Stimulated activated CD4-positive, alpha-beta T cell treated with anti-CD3 and anti-CD28 coated beads, Interleukin-1b, Interleukin-23, amount 100 ng/mL, for 48 hours (primary cell): Measurements from ENCODE around the gene RTP1.
"Not testable (repeated sequence)": the region's sequence is repeated elsewhere in the genome, so short reads cannot be mapped to it uniquely, and the experiment has no call there.

Source experiments
- DNase-seq: peaks from one replicate; pipeline ENCODE4 v3.0.0-alpha.2; 2020

Gene RTP1, protein sequence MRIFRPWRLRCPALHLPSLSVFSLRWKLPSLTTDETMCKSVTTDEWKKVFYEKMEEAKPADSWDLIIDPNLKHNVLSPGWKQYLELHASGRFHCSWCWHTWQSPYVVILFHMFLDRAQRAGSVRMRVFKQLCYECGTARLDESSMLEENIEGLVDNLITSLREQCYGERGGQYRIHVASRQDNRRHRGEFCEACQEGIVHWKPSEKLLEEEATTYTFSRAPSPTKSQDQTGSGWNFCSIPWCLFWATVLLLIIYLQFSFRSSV

GRCh38 chr3:187197335-187197649 lies at the start of gene RTP1:
RTP1 (plus strand) TSS chr3:187197486; CDS start chr3:187197516, 30 bp downstream.
- DNase-seq = no peak

DNA sequence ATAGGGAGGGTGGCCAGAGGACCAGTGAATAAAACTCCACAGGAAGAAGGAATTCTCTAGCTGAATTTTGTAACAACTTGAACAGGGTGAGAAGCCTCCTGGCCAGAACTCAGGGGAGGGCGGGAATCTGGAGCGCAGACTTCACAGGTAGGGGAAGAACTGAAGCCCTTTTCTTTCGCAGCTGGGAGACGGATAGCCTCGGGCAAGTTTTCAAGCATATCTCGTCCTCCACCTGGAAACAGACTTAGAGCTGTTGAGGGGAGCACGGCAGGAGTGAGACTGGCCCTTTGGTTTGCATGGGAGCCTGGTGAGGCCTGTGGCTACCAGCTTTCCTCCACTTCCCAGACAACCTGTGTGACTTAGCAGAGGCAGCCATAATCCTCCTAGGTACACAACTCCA lies 47.1 kb upstream of the RTP1 start:
- no peak for DNase-seq

- DNase-seq = peak; percentile 71
Measured at GRCh38 chr3:187150599-187150998, 46.7 kb upstream of the RTP1 start.

DNA sequence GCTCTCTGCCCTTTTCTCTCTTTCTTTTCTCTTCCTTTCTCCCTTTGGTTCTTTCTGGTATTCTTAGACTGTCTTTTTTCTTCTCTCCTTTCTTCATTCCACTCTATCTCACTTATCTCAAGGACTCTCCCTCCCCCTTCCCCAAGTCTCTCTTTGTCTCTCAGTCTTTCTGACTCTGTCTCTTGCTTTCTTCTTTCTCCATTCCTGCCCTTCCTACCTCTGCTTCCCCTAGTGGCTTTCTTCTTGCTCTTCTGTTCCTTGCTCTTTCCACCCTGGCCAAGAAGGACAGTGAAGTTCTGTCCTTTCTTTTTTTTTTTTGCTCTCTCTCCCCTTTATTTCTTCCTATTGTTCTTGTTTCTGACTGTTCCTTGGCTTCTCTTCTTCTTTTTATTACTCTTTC lies 35.7 kb upstream of the RTP1 start:
- DNase-seq = no peak

DNA sequence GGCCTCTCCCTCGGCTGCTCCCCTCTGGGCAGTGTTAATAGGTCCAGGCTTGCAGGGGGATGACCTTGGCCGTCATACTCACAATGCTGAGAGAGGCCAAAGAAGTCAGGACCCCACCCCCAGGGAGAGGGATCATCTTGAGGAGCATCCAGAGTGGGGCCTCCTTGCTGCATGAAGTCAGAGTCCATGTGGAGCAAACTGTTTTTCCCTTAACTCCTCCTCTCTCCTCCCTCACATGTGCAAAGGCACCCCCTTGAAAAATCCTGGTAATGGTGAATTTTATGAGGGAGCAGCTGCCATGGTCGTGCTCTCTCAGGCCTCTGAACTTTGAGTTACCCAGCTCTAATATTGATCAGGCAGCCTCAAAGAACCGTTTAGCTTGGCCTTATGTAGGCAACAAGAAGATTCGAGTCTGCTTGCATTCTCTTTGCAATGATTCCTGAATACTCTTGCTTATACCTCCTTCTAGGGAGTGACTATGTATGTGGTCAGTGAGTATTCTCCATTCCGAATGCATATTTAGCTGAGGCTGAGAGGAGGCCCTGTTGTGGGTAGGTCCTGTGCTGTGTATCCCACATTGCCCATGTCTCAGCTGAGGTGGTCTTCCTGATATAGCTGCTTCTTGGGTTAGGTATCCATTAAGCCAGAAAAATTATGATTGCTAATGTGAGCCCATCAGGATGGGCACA lies 34.9 kb upstream of the RTP1 start:
- no peak for DNase-seq

GRCh38 chr3:187165144-187165543 lies 32.1 kb upstream of the RTP1 start:
- DNase-seq = peak; percentile 12

DNA sequence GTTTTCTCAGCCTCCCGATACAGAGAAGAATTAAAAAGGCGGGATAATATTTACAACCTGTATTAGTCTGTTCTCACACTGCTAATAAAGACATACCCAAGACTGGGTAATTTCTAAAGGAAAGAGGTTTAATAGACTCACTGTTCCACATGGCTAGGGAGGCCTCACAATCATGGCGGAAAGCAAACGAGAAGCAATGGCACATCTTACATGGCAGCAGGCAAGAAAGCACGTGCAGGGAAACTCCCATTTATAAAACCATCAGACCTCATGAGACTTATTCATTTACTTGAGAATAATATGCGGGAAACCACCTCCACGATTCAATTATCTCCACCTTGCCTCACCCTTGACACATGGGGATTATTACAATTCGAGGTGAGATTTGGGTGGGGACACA lies 30.5 kb upstream of the RTP1 start:
- no peak for DNase-seq

DNA sequence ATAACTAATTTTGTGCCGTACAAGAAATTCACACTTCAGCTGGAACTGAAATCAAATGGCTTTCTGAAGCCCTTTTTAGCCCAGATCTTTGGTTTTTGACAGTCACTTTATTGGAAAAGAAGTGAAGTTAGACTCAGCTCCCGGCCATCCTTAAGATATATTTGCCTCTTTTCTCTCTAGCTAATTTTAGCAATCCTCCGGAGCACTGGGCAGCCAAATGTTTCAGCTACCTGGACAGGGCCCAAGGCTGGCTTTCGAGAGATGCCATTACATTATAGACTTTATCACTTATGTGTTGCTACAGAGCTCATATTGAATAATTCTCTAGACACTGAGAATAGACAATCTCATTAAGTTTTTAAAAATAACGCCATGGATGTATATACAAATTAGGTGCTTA lies 29.5 kb upstream of the RTP1 start:
- no peak for DNase-seq

DNA sequence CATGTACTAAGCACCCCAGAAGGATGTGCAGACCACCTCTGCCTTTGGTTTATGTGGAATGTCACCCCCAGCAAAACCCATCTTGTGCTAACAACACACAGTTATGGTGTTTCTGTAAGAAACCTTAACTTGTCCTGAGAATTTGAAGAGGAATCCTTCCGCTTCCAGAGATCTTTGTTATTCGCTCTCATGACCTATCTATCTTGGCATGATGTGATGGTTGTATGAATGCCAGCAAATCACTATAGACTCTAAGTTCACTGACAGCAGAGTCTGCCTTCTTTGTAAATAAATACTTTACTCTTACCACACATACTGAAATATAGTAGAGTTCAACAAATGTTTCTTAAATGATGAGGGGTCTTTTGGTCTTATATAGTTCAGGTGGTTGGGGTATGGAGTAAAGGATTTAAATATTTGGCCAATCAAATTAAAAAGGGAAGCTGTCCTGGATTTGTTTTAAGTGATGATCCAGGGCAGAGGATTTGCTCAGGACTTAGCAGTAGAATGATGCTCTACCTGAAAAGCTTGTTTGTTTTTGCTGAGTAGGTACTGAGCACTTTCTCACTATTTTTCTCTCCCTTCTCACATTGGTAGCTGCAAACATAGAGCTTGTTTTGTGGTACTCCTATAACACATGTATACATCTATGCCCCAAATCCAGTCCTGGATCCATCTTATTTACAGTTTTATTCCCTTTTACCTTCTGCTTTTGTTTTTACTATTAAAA lies 27.9 kb upstream of the RTP1 start:
- no peak for DNase-seq

DNA sequence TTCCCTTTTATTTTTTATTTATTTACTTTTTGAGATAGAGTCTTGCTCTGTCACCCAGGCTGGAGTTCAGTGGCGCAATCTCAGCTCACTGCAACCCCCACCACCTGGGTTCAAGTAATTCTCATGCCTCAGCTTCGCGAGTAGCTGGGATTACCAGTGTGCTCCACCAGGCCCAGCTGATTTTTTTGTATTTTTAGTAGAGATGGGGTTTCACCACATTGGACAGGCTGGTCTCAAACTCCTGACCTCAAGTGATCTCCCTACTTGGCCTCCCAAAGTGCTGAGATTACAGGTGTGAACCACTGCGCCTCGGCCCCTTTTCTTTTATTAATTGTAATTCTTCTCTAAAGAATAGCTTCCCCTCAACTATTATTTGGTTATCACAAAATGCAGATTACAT lies 26.4 kb upstream of the RTP1 start:
- not testable (repeated sequence) for DNase-seq

DNA sequence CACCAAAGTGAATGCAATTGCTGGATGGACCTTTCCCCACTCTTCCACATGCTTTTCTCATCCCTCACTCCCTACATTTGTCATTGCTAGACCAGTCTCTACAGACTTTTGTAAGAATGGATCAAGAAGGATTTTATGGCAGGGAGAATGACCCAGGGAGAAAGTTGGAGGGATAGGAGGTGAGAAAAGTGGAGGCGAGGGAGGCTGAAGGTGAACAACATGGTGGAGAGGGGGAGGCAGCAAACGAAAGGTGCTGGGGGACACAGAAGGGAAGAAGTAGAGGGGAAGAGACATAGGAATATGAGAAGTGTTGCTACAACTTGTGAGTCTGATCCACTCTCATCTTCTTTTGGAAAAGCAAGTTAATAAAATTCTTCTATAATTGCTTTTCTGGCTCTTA lies 24.4 kb upstream of the RTP1 start:
- DNase-seq = no peak

DNA sequence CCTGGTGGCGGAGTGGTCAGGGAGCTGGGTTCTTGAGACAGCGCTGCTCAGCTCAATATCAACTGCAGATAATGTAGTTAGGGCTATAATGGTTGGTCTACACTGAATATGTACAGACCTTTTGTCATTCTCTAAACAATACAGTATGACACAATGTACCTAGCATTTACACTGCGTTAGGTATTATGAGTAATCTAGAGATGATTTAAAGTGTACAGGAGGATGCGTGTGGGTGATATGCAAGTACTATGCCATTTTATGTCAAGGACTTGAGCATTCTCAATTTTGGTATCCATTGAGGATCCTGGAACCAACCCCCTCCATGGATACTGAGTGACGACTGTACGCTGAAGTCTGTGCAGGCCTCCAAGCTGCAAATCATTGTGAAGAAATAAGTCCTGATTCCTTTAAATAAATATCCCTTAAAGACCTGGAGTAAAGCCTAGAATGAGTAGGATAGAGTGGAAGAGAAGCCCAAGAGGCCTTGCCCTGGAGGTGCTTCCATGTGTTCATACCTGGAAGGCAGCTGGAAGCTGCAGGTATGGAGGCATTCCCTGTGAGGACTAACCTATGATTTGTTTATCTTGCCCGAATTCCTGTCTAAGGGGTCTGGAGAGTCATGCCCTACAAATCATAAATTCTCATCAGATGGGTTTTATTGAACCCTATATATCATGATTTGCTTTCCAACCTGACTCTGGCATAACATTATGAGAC lies 15.7 kb upstream of the RTP1 start:
- DNase-seq = no peak

- no peak for DNase-seq
Measured at GRCh38 chr3:187183210-187183862, 13.9 kb upstream of the RTP1 start.

DNA sequence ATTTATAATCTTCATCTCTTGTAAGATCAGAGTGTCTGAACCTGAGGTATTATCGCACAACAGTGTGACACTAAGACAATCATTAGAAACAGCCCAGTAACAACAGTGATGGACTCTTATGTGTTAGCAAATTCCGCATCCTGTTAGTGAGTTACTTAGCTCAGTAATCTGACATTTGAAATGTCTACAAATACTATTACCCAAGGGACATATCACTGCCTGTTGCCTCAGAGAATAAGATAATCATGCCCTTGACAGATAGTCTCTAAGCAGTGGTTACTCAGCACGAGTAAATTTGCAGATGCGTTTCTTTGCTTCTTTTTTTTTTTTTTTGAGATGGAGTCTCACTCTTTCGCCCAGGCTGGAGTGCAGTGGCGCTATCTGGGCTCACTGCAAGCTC lies 13.4 kb upstream of the RTP1 start:
- DNase-seq = no peak

GRCh38 chr3:187185759-187186158 lies 11.5 kb upstream of the RTP1 start:
- DNase-seq = no peak

DNA sequence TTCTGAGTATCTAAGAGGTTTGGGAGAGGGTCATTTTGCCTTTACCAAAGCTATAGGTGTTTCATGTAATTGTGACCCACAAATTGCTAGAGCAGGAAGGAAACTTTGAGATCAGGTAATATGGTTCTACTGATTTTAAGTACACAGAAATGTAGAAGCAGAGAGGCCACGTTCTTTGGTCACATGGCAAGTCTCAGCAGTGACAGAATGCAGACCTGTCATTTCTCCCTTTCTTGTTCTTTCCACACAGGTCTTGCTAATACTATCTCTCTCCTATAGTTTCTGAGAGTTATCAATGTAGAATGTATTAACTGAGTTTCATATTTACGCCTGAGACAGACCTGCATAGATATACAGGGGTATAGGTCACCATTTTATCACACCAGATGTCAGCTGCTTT lies 10.9 kb upstream of the RTP1 start:
- no peak for DNase-seq

DNA sequence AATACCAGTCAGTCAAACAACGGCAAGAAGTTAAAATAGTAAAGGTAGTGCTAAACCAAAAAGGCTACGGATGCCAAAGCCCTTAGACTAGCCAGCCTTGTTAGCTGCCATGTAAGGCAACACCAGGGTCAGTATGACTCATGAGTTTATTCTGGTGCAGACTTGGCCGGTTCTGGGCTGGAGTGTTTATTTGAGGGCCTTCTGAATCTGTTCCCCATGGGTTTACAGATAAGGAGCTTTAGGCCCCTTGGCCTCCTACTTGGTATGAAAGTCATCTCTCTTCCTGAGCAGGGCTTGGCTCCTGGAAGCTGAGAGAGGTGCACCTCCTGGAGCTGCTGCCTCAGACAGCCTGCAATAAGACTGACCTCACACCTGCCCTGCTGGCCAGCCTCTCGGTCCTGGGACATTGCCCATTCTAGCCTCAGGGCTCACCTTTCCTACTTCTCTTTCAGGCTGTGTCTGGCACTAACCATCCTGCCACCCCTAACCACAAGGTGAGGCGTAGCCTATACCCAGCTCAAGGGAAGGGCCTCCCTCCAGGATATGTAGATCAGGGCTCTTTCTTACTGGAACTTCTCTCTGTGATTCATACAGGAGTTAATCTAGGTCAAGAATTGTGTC lies 10.4 kb upstream of the RTP1 start:
- DNase-seq = no peak

- DNase-seq = no peak
Measured at GRCh38 chr3:187188931-187189330, 8.4 kb upstream of the RTP1 start.

GRCh38 chr3:187191271-187191670 lies 6.0 kb upstream of the RTP1 start:
- no peak for DNase-seq

DNA sequence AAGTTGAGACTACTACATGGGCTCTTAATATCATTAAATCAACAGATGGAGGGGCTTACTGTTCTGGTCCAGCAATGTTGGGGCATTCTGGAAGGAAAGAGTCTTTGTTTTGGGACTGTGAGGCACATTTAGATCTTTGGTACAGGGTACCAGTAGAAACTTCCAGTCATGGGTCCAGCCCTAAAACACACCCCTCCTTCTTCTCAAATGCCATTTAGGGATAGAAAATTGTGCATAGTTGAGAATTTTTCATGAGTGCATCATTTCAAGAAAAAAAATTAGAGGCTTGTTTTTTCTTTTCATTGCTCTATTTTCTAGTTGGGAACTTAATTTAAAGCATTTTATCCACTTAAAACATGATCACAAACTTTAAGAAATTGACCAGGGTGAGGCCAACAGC lies 4.1 kb upstream of the RTP1 start:
- no peak for DNase-seq

DNA sequence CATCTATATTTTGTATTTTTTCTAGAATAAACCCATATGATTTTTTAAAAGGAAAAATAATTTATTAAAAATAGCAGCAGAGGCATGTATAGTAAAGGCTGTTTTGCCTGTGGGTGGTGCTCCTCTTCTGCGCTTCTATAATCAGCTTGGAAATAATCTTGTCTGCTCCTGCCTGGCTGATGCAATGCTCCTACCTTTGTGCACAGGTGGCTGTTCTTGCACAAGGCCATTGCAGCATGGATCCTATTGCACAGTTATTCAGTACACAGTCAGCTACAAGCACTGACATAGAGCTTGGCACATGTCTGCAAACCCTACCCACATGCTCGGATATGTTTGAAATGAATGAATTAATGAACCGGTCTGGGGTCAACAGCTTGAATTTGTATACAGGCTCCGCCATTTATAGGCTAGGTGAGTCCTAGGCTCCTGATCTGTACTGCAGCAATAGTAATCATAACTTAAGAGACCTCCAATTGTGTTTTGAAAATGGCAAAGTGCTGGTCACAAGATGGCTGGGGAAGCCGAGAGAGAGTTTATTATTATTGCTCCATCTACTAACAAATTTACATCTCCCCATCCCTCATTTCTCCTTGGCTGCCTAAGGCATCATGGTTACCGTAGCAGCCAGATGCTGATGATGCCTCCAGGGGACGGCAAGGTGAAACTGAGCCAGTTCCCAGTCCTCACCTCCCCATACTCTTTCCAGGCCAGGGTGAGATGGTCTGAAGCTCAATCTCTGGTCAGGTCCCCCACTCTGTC lies 532 bp upstream of the RTP1 start:
- DNase-seq = no peak

DNA sequence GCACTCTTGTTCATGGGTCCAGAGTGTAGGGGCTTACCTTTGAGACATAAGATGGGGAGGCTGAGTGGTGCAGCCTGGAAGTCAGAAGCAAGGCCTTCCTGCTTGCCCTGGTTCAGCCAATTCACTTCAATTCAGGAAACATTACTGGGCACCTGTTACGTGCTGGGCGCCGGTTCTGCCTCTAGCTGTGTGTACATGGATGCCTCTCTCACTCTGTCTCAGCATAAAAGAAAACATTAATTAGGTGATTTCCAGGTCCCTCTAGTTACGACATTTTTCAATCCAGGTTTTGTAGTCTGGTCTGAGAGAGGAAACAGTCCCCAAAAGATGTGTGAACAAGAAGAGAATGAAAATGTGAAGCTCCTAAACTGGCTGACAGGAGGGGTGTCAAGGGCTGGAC lies 1.2 kb downstream of the RTP1 start:
- DNase-seq = no peak
